ENCODE measurements around the gene CDKN1C.

CDKN1C gene

GRCh38 chr11:2834503-2835273, 50.9 kb downstream of the CDKN1C start:
- no peak for TF ChIP-seq CTCF (IDR thresholded peaks at IDR 0.05; ENCODE audit: low read depth, low read length, missing control alignments)
- no peak for DNase-seq (ENCODE audit: low read depth)
- no peak overlapping the region for H3K4me3 ChIP-seq (ENCODE audit: low read depth, low read length)

- no peak overlapping the region for H3K4me3 ChIP-seq (ENCODE audit: low read depth, low read length)
- DNase-seq (ENCODE audit: low read depth) = no peak
- TF ChIP-seq CTCF (IDR thresholded peaks at IDR 0.05; ENCODE audit: low read depth, low read length, missing control alignments) = no peak
Measured at GRCh38 chr11:2833716-2834502, 51.7 kb downstream of the CDKN1C start.
